Mammary epithelial cell (primary cell): ENCODE measurements around the gene C19orf12.

Experiments
- EZH2 ChIP-seq: IDR thresholded peaks from 2 replicates; pipeline ENCODE4 v1.6.1; 2012; ENCODE audit warnings: low read length, inconsistent platforms, borderline replicate concordance
- TF ChIP-seq, protein P1 (sequence below), 2 donors: IDR thresholded peaks in 1 of 2; conservative IDR thresholded peaks in 1 of 2; 2 replicates each; pipeline ENCODE4 v1.5.1; 2011 to 2012; ENCODE audit warnings: inconsistent platforms in 2 of 2, low read length in 2 of 2, mild to moderate bottlenecking in 2 of 2, control low read depth in 1 of 2, low read depth in 1 of 2; ENCODE audit not compliant: insufficient read depth in 1 of 2; ENCODE audit errors: extremely low read depth in 1 of 2

DNA sequence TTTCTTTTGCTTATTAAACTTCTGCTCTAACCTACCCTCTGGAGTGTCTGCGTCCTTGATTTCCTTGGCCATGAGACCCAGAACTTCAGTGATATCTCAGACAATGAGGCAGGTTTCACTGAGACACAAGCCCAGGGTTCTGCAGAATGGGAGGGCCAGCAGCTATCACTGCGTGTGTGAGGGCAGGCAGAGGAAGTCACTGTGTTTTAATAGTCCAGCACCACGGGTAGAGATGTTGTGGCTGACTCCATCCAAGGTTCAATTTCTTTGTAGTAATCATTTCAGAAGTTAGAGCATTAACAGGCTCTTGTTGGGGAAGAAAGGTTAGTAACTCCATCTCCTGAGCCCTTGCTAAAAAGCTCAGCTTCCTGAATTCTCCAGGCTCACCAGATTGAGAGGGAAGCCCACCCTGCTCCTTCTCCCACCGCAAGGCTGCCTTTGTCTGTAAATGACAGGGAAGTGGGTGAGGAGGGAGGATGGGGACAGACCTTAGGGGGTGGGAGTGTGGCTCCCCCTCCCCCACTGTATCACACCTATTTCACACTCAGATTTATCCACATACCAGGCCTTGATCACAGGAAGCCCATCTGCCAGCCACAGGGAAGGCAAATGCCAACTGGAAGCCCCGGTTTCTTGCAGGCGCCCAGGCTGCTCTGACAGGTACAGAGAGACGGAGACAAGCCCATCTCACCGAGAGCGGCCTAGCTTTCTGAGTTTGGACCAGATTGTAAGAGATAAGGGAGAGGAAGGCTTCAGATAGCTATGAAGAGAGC is 2.1 kb downstream of the C19orf12 start:
- no peak for TF ChIP-seq EZH2
- TF ChIP-seq, protein P1, sequence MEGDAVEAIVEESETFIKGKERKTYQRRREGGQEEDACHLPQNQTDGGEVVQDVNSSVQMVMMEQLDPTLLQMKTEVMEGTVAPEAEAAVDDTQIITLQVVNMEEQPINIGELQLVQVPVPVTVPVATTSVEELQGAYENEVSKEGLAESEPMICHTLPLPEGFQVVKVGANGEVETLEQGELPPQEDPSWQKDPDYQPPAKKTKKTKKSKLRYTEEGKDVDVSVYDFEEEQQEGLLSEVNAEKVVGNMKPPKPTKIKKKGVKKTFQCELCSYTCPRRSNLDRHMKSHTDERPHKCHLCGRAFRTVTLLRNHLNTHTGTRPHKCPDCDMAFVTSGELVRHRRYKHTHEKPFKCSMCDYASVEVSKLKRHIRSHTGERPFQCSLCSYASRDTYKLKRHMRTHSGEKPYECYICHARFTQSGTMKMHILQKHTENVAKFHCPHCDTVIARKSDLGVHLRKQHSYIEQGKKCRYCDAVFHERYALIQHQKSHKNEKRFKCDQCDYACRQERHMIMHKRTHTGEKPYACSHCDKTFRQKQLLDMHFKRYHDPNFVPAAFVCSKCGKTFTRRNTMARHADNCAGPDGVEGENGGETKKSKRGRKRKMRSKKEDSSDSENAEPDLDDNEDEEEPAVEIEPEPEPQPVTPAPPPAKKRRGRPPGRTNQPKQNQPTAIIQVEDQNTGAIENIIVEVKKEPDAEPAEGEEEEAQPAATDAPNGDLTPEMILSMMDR (conservative IDR thresholded peaks at IDR 0.05 in 1 of 2, IDR thresholded peaks at IDR 0.05 in 1 of 2; ENCODE audit: extremely low read depth in 1 of 2, insufficient read depth in 1 of 2, low read depth in 1 of 2, low read length in 2 of 2): no peak
